DND-41 (cell line): ENCODE measurements around the gene NXN.

Experiments used
- ATAC-seq: fragments of 200-7000 bp; cut with Tn5 transposase; 3 replicates; pipeline ENCODE4 v1.9.1; 2021; ENCODE audit warnings: low read depth; ENCODE audit not compliant: insufficient read depth
- DNase-seq: peaks from one replicate; pipeline ENCODE4 v3.0.0-alpha.2; 2020
- H2AFZ ChIP-seq: 2 replicates; pipeline ENCODE4 v1.6.0; 2012; ENCODE audit warnings: low read depth, low read length
- H3K27ac ChIP-seq: 2 replicates; pipeline ENCODE4 v1.5.1; 2012; ENCODE audit warnings: low read length, inconsistent platforms
- H3K27me3 ChIP-seq: fragments of 200-600 bp; sonication (generic); 2 replicates; pipeline ENCODE4 v1.6.0; 2012; ENCODE audit warnings: low read length, mild to moderate bottlenecking, inconsistent platforms; ENCODE audit not compliant: insufficient read depth, poor library complexity
- H3K36me3 ChIP-seq: 2 replicates; pipeline ENCODE4 v1.5.1; 2012; ENCODE audit warnings: low read length, inconsistent platforms; ENCODE audit not compliant: insufficient read depth
- H3K4me1 ChIP-seq: 2 replicates; pipeline ENCODE4 v1.5.1; 2012; ENCODE audit warnings: mild to moderate bottlenecking, low read length; ENCODE audit not compliant: insufficient read depth
- H3K4me2 ChIP-seq: 2 replicates; pipeline ENCODE4 v1.6.0; 2012; ENCODE audit warnings: mild to moderate bottlenecking, moderate library complexity, low read length, inconsistent platforms; ENCODE audit not compliant: insufficient read depth
- H3K4me3 ChIP-seq, 2 experiments: fragments of 200-600 bp in 1 of 2; shearing (Covaris generic) in 1 of 2; 2 replicates each; pipeline ENCODE4 v1.5.1; 2012 to 2016; ENCODE audit warnings: inconsistent platforms in 2 of 2, low read length in 2 of 2, mild to moderate bottlenecking in 2 of 2, low read depth in 1 of 2, moderate library complexity in 1 of 2
- H3K79me2 ChIP-seq: 2 replicates; pipeline ENCODE4 v1.6.0; 2012; ENCODE audit warnings: low read length, inconsistent platforms; ENCODE audit not compliant: insufficient read depth
- H3K9ac ChIP-seq: 2 replicates; pipeline ENCODE4 v1.6.0; 2012; ENCODE audit warnings: low read depth, mild to moderate bottlenecking, inconsistent platforms, low read length, moderate library complexity
- H3K9me3 ChIP-seq: 2 replicates; pipeline ENCODE4 v1.5.1; 2012; ENCODE audit warnings: low read length, moderate library complexity, mild to moderate bottlenecking, inconsistent platforms; ENCODE audit not compliant: insufficient read depth, severe bottlenecking
- H4K20me1 ChIP-seq: 2 replicates; pipeline ENCODE4 v1.6.0; 2012; ENCODE audit warnings: low read length; ENCODE audit not compliant: insufficient read depth
- EZH2 ChIP-seq: IDR thresholded peaks from 3 replicates; pipeline ENCODE4 v1.6.1; 2012; ENCODE audit warnings: borderline replicate concordance, low read depth, mild to moderate bottlenecking, moderate library complexity, low read length, inconsistent platforms; ENCODE audit not compliant: severe bottlenecking
- TF ChIP-seq, protein P1 (sequence below): IDR thresholded peaks from 2 replicates; pipeline ENCODE4 v1.5.1; 2012; ENCODE audit warnings: borderline replicate concordance, low read length, moderate library complexity, mild to moderate bottlenecking; ENCODE audit not compliant: poor library complexity, severe bottlenecking; ENCODE audit errors: extremely low read depth

Gene NXN

DNA sequence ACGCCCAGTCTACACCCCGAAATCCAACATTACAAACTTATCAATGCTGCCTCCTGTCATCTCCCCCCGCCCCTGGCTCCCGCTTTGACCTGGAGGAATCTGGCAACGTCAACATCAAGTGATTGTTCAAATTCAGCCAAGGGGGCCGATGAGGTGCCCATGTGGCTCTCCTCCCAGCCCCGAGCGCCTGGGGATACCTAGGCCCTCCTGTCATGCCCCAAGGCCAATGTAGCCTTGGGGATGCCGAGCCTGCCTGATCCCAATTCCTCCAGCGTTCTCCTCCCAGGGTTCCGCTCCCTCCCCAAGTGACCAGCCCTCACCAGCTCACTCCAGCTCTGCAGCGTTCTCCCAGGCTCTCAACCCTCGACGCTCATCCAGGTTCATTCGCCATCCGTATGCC, 59.4 kb downstream of the NXN start:
- Histone ChIP-seq H3K4me3 (no peak overlapping the region), H3K4me1 (no peaks in the 10 kb centered on the region), H3K79me2 (no peaks in the 10 kb centered on the region), H3K27ac (no peak overlapping the region), H3K9me3 (no peaks in the 10 kb centered on the region), H2AFZ (no peak overlapping the region), H3K4me2 (no peak overlapping the region), H3K36me3 (no peaks in the 10 kb centered on the region), H4K20me1 (no peaks in the 10 kb centered on the region), H3K27me3 (no peaks in the 10 kb centered on the region), H3K9ac (no peak overlapping the region)
- no peak for ATAC-seq
- DNase-seq, result no peak
- TF ChIP-seq EZH2, result no peak
- TF ChIP-seq, protein P1, sequence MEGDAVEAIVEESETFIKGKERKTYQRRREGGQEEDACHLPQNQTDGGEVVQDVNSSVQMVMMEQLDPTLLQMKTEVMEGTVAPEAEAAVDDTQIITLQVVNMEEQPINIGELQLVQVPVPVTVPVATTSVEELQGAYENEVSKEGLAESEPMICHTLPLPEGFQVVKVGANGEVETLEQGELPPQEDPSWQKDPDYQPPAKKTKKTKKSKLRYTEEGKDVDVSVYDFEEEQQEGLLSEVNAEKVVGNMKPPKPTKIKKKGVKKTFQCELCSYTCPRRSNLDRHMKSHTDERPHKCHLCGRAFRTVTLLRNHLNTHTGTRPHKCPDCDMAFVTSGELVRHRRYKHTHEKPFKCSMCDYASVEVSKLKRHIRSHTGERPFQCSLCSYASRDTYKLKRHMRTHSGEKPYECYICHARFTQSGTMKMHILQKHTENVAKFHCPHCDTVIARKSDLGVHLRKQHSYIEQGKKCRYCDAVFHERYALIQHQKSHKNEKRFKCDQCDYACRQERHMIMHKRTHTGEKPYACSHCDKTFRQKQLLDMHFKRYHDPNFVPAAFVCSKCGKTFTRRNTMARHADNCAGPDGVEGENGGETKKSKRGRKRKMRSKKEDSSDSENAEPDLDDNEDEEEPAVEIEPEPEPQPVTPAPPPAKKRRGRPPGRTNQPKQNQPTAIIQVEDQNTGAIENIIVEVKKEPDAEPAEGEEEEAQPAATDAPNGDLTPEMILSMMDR, result no peak

DNA sequence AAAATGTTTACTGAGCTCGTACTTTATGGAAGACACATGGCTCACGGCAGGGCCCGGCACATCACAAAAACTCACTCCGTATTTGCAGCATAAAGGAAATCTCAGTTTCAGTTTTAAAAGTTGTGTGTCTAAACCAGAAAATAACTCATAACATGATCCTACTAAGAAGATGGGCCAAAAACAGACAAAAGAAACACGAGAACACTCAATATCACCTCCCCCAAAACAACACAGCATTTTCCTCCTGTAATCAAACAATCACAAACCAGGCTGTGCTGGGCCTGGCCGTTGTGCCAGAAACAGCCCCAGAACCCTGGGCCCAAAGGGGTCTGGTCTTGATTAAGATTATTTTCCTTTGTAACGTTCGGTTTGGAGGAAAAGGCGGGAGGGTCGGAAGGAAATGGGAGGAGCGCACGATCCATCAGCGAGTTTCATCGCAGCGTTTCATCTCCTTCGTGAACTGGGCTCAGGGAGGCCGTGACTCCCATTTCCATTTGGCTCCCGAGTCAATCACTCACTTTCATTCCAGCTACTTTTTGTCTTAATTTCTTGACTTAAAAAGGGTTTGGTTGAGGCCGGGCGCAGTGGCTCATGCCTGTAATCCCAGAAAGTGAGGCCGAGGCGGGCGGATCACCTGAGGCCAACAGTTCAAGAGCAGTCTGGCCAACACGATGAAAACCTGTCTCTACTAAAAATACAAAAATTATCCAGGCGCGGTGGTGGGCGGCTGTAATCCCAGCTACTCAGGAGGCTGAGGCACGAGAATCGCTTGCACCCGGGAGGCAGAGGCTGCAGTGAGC, 61.4 kb downstream of the NXN start:
- ATAC-seq, result no peak
- Histone ChIP-seq H3K4me1 (no peaks in the 10 kb centered on the region), H3K27me3 (peaks cover 4% of the 10 kb centered on the region), H3K4me3 (no peak overlapping the region), H3K9me3 (no peaks in the 10 kb centered on the region), H4K20me1 (no peaks in the 10 kb centered on the region), H2AFZ (no peak overlapping the region), H3K79me2 (no peaks in the 10 kb centered on the region), H3K4me2 (no peak overlapping the region), H3K36me3 (no peaks in the 10 kb centered on the region), H3K9ac (no peak overlapping the region), H3K27ac (no peak overlapping the region)
- TF ChIP-seq, protein P1, result no peak
- TF ChIP-seq EZH2, result no peak
- DNase-seq, result no peak

DNA sequence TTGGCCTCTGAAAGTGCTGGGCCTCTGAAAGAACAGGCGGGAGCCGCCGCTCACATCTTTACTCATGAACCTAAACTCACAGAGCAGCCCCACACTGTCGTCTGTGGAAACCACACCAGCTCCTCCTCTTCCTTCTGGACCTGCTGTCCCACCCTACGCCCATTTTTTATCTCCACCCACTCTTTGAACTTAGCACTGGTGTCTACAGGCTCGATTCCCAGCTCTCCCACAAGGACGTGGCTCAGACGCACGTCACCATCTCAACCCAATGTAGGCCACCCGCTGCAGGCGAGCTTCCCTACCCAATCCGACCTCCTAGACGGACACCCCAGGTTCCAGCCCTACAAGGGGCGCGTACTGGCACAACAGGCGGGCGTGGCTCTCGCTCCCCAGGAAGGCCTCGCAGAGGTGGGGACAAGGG, 62.2 kb downstream of the NXN start:
- Histone ChIP-seq H3K4me3 (no peak overlapping the region), H3K36me3 (no peaks in the 10 kb centered on the region), H3K9me3 (no peaks in the 10 kb centered on the region), H3K27me3 (peaks cover 6% of the 10 kb centered on the region), H3K4me1 (no peaks in the 10 kb centered on the region), H3K9ac (no peak overlapping the region), H3K79me2 (no peaks in the 10 kb centered on the region), H4K20me1 (no peaks in the 10 kb centered on the region), H3K27ac (no peak overlapping the region), H2AFZ (no peak overlapping the region), H3K4me2 (no peak overlapping the region)
- no peak for ATAC-seq
- no peak for DNase-seq
- no peak for TF ChIP-seq EZH2
- TF ChIP-seq, protein P1, result no peak

DNA sequence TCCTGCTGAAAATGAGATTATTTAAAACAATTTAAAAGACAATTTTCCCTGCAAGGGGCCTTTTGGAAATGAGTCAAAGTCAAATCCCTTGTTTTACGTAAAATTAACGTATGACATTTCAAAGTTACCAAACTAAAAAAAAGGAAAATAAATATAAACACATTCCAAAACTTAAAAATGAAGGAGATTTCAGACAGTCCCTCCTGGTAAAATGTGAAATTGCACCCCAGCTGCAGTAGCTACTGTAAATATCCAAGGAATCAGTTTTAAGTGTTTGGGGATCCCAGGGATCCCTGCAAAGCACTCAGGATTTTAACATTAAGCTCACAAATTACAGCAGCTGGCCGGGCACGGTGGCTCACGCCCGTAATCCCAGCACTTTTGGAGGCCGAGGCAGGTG, 63.3 kb downstream of the NXN start:
- no peak overlapping the region for H3K9ac ChIP-seq
- no peaks in the 10 kb centered on the region for H3K9me3 ChIP-seq
- ATAC-seq (no peak), DNase-seq (no peak)
- no peaks in the 10 kb centered on the region for H3K36me3 ChIP-seq
- no peak overlapping the region for H3K4me3 ChIP-seq
- no peak overlapping the region for H2AFZ ChIP-seq
- H3K4me2 ChIP-seq, result no peak overlapping the region
- H3K27me3 ChIP-seq, result peaks cover 6% of the 10 kb centered on the region
- H3K27ac ChIP-seq, result no peak overlapping the region
- TF ChIP-seq, protein P1, result no peak
- no peak for TF ChIP-seq EZH2
- H3K4me1 ChIP-seq, result no peaks in the 10 kb centered on the region
- no peaks in the 10 kb centered on the region for H3K79me2 ChIP-seq
- no peaks in the 10 kb centered on the region for H4K20me1 ChIP-seq
